GM19463 (cell line): ENCODE data around the gene CEMP1.
"Not testable (repeated sequence)": the region's sequence is repeated elsewhere in the genome, so short reads cannot be mapped to it uniquely, and the experiment has no call there.

Experiments used
- ATAC-seq: cut with Tn5 transposase; IDR thresholded peaks from one replicate; pipeline ENCODE4 v1.9.1; 2021; ENCODE audit warnings: mild to moderate bottlenecking, moderate library complexity; ENCODE audit not compliant: unreplicated experiment

The CEMP1 gene

DNA sequence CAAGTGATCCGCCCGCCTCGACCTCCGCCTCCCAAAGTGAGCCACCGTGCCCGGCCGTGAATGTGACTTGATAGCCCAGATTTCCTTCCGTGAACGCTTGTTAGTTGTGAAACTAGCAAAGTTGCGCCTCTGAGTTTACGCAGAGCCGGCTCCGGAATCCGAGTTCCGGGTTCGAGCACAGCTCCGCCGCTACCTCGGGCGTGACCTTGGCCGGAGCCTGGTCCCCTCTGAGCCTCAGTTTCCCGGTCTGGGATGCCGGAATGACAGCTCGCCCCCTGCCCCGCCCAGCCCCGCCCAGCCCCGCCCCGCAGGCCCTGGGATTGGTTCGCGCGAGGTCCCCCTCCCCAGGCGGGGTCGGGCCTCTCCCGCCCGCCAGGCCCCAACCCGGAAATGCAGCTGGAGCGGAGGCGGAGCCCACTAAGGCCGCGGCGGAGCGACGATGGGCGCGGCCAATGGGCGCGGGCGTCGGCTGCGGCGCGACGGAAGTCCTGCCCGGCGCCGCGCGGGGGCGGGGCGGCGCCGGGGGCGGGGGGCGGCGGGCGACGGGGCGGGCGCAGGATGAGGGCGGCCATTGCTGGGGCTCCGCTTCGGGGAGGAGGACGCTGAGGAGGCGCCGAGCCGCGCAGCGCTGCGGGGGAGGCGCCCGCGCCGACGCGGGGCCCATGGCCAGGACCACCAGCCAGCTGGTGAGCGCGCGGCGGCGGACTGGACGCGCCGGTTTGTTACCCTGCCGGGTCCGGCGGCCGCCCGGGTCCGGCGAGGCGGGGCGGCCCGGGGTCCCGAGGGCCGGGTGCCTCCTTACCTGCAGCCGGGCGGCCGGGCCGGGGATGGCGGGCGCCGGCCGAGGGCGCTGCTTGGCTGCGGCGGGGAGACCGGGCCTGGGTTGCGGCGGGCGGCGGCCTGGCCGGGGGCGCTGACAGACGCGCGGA, 6.5 kb upstream of the CEMP1 start, which contains the start of gene PDPK1:
Gene PDPK1, plus strand, starts transcription at position 571 of the 929 bp plus-strand sequence. Its CDS starts 92 bp downstream, at position 663.
- peak; percentile 90 for ATAC-seq

DNA sequence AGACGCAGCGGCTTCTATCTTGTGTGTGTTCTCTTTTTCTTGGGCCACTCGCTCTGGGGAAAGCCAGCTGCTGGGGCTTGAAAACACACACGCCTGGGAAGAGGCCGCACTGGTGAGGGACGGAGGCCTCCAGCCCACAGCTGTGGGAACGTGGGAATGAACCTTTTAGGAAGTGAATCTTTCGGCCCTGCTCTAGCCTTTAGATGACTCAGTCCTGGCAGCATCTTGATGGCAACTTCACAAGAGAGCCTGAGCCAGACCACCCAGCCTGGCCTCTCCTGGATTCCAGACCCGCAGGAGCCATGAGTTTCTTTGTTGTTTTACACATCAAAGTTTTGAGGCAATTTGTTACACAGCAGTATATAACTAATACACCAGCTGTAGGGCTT, 4.4 kb upstream of the CEMP1 start:
- no peak for ATAC-seq

DNA sequence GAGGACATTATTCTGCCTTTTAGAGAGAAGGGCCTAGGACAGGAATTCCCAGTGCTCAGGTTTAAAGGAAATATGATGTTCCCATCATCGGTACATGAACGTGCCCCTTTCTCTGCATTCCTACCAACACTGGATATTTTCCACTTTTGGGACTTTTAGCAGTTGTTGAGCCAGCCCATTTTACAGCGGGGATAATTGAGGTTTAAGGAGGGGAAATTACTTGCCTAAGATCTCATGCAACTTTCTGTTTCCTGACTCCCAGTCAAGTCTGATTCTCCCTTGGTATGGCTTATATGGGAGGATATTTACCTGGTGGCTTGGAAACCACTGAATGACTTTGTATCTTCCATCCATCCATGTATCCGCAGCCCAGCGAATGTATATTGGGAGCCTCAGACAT, 3.1 kb upstream of the CEMP1 start:
- not testable (repeated sequence) for ATAC-seq

DNA sequence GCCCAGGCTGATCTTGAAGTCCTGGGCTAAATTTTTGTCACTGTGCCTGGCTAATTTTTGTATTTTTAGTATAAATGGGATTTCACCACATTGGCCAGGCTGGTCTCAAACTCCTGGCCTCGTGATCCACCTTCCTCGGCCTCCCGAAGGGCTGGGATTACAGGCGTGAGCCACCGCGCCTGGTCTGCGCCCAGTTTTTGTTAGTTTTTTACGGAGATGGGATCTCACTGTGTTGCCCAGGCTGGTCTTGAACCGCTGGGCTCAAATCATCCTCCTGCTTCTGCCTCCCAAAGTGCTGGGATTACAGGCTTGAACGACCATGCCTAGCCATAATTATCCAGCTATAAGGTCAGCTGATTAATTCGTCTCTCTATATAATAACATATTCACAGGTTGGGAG, 2.7 kb upstream of the CEMP1 start:
- no peak for ATAC-seq

DNA sequence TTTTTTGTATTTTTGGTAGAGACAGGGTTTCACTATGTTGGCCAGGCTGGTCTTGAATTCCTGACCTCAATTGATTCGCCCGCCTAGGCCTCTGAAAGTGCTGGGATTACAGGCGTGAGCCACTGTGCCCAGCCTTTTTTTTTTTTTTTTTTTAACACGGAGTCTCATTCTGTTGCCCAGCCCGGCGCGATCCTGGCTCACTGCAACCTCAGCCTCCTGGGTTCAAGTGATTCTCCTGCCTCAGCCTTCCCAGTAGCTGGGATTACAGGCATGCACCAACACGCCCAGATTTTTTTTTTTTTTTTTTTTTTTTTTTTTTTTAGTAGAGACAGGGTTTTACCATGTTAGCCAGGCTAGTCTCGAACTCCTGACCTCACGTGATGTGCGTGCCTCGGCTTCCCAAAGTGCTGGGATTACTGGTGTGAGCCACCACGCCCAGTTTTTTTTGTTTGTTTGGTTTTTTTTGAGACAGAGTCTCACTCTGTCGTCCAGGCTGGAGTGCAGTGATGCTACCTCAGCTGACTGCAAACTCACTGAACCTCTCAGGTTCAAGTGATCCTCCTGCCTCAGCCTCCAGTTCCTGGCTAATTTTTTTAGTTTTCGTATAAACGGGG, 2.0 kb upstream of the CEMP1 start:
- ATAC-seq = not testable (repeated sequence)

DNA sequence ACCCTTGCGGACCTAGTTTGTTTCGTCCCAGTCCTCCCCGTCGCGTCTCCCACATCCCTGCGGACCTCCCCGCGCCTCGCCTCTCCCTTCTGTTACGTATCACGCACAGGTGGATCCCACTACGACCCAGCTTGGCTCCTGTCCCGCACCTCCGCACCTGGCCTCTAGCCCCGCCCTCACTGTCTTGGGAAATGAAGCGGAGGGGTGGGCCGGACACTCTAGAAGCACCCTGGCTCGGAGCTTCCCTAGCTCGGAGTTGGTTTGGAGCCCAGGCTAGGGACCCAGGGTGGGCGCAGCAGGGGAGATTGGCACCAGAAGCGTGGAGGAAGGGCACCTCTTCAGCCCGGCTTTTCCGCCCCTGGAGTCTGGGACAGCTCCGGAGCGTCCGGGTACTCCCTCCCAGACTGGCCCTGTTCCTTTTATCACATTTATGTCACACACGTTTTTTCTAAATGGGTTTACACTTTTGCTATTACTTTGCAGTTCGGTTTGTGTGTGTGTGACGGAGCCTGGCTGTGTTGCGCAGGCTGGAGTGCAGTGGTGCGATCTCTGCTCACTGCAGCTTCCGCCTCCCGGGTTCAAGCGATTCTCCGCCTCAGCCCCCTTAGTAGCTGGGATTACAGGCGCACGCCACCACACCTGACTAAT, 1.4 kb upstream of the CEMP1 start:
- no peak for ATAC-seq

DNA sequence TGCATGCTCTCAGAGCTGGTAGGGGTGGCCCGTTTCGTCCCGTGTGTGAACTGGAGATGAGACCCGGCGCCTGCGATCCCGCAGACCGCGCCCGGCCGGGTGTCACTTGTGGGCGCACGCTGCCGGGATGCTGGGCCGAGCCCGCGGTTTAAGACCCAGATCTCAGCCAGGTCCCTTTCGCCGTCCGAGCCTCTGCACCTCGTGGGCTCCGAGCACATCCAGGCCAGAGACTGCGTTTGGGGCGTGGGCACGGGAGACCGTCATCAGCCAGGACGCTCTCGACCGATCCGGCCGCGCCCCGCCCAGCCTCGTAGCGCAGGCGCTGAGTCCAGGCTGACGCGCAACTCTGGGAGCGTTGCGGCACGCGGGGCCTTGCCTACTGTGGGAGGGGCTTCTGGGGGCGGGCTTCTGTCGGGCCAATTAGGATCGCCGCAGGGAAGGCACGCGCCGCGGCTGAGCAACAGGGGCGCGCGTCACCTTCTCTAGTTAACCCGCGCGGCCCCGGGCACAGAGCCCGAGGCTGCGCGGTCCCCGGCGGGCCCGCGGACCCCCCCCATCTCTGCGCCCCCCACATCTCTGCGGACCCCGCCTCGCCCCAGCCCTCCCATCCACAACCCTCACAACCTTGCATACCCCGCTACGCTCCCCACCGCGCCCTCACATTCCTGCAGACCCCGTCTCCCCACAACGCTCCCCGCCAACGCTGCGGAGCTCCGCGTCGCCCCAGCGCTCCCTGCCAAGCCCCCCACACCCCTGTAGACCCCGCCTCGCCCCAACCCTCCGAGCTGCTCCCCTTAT, 687 bp upstream of the CEMP1 start:
- peak; percentile 90 for ATAC-seq

DNA sequence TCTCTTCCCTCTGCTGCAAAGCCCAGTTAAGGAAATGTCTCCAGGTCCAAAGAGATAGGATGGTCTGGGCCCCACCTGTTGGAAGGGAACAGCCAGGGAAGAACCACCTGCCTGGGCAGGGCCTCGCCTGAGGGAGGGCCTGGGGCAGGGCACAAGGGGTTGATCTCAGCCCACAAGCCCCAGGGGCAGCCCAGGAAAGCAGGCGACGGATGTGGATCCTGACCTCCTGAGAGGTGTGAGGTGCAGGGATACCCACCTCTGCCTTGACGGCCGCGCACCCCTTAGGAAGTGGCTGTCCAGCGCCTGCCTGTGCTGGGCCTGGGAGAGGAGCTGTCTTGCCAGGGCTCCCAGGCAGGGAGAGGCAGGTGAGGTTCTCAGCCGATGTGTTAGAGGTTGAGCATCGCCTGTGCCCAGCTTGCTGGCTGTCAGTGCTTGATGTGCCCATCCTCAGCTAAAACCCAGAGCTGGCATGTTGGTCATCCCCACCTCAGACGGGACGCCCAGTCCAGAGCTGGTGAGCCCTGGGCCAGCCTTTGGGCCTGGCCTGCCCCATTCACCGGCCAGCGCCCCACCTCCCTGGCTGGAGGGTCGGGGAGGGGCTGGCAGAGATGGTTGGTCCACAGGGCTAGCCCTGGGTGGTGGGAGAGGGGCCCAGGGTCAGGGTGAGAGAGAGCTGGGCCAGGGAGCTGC, 434 bp downstream of the CEMP1 start:
- no peak for ATAC-seq

DNA sequence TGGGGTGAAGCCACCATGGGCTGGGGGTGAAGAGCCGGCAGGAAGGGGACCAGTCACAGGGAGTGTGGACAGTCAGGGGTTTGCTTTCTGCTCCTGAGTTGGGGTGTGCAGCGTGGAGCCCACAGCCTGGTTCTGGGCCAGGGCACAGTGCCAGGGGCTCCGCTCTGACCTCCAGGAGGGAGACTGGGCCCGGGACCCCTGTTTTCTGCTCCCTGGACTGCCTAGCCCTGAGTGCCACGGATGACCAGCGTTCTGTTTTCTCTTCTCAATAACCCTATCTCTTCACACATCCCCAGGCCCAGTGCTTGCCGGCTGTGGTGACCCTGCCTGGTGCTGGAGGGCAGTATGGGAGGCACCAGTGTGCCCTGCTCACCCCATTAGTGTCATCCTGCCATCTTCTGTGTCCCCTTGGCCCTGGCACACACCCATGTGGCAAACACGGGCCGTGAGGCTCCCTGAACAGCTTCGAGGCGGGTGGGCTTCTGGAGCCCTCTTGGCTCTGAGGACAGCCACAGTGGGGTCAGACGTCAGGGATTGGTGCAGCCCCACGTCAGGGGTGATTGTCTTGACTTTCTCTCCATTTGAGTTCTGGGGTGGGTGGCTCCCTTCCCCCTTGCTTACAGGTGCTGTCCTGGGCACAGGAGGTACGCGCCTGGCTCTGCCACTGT, 1.1 kb downstream of the CEMP1 start:
- ATAC-seq = no peak

DNA sequence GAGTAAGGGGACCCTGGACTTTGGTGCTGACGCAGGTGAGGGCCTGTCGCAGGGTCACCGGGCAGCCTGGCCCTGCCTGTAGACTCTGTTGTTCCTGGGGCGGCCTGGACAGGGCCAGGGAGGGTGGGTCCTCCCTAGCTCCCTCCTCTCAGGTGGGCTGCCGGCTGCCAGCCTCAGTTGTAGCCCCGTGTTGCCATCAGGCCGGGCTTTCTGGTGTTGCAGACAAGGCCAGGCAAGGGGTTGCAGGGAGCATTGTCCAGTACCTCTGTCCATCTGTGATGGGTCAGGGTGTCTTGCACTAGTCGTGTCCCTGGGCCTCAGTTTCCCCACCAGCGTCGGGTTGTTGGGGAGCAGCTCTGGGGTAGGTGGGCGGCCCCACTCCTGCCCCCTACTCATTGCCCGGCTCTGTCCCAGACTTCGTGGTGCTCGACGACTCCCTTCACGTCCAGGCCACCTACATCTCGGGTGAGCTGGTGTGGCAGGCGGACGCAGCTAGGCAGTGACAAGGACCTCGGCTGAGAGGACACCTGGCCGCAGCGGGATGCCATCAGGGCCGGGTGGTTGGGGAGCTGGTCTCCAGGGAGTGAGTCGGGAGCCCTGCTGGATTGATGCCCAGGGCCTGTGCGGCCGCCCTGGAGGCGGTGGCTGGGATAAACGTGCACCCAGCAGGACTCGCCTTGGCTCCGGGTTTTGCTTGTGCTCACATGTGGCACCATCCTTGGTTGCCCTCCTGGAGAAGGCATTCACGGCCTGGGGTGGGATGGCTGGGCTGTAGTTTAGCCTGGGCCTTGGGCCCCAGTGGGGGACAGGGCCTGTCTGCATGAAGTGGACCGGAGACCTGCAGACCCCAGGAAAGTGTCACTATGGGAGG, 1.9 kb downstream of the CEMP1 start:
- no peak for ATAC-seq

DNA sequence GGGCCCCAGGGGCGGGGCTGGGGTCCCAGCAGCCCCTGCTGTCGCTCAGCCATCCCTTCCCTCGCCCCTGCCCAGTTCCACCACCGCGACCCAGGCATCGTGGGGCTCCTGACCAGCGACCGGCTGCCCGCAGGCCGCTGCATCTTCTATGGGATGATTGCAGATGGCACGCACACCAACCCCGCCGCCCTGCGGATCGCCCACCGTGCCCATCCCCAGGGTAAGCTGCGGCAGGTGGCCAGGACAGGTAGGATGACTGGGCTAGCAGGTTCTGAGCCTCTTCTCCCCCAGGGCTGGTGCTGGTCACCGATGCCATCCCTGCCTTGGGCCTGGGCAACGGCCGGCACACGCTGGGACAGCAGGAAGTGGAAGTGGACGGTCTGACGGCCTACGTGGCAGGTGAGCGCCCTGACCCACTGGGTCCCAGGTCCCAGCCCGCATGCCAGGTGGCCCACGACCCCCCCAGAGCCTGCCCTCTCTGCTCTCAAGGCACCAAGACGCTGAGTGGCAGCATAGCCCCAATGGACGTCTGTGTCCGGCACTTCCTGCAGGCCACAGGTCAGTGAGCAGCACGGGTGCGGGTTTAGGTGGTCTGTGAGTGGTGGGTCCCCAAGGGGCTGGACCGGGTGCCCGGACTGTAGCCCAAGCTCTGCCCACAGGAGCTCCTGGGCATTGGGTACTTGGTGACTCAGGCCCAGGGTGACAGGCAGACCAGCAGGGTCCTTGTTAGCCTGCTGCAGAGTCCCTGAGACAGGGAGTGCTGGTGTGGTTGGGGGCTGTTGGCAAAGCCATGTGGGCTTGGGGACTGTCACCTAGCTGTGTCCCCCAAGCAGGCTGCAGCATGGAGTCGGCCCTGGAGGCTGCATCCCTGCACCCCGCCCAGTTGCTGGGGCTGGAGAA, 2.8 kb downstream of the CEMP1 start:
- ATAC-seq = no peak

DNA sequence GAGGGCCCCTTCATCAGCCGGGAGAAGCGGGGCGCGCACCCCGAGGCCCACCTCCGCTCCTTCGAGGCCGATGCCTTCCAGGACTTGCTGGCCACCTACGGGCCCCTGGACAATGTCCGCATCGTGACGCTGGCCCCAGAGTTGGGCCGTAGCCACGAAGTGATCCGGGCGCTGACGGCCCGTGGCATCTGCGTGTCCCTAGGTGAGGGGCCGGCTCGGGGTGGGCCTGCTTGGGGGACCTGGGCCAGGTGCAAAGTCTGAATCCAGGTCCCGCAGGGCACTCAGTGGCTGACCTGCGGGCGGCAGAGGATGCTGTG, 3.5 kb downstream of the CEMP1 start:
- ATAC-seq = no peak

DNA sequence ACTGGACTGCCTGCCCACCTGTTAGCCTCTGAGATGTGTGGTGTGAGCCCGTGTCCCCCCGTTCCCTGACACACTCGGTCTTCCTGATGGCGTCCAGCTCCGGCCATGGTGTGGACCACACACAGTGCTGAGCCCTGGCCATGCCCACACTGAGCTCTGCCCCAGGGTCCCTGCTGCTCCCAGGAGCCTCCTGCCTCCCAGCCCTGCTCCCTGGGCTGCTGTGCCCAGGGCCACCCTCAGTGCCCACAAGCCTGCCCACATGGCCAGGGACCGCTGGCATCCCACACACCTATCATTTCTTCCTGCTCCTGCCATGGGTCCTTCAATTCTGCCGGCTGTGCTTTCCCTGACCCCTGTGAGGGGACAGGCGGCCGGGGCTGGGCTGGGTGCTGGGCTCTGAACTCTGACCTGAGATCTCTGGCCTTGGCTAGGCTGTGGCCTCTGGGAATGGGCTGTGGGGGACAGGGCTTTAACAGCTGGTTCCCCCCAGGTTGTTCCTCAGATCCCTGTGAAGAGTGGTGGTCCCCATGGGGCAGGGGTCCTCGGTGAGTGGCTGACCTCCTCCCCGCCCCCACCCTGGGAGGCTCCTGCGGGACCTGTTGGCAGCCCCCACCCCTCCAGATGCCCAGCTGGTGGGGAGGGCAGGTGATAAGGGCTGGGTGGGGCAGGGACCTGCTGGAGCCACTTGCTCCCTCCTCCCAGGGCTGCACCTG, 4.0 kb downstream of the CEMP1 start:
- no peak for ATAC-seq

DNA sequence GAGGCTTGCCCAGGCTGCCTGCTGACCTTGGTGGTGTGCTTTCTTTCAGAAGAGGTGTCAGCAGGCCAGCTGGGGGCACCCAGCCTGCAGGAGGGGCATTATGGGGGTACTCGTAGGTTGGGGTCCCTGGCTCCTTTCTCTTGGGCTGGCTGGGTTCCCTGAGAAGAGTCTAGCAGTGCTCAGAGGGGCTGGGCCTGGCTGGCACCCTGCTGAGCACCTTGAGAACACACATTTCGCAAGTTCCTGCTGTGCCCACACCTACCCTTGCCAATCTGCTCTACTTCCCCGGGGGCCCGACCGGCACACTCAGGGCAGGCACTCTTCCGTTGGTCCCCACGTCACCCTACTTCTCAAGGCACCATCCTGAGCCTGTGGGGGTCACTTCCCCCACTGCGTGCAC, 5.1 kb downstream of the CEMP1 start:
- ATAC-seq = no peak

DNA sequence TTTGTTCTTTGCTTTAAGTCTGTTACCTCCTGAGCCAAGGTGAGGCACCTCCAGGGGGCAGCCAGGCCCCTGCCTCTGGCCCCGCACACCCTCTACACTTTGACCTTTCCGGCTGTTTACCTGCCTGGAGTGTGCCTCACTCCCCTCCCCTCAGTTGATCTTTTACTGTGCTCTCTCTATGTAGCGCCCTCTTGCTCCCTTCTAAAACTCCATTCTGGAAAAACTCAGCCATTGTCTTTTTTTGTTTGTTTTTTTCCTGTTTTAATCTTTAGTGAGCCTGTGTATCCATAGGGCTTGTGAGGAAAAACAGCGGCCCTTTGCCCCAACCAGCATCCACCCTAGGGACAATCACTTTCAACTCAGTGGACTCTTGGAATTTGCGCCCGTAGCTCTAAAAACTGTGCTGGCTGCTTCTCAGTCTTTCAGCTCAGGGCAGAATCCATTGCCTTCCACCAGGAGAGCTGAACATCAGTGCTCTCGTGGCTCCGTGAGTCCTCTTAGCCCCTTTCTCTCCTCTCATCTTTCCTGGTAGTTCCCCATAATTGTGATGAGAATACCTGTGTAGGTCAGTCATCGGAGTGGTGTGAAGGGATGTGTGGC, 6.8 kb downstream of the CEMP1 start:
- no peak for ATAC-seq

DNA sequence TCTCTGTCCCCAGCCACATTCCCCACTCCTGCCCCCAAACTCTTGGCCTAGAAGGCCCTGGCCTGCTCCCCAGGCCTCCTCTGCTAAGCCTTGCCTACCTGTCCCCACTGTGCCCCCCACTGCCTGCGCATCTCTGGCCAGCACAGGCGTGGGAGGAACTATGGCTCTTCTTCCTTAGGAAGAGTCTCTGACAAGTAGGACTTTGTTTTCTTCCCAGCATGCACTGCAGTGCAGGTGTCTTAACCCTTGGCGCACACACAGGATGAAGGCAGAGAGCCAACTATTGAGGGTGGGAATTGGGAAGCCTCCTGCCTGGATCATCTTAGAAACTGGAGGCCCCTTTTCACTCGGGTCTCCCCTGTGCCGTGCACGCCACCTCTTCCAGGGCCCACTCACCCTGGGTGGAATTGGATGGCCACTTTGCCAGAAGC, 7.4 kb downstream of the CEMP1 start:
- no peak for ATAC-seq
